ENCODE data around the gene PTPN9. TPM values are rescaled to one million over a fixed set of nuclear protein-coding genes. Genes with fewer than 3 reads are reported as not detected.

Gene PTPN9
- total and polyA plus RNA-seq, 2 of the 13 experiments (the other 11 are each of a cell fraction or from before 2014, with no cell fraction given): 16.6 to 19.9 TPM

GRCh38 chr15:75451202-75451673 lies 127.9 kb downstream of the PTPN9 start:
- peak overlapping the region; percentile 84 to 94 (median 88) for H3K4me3 ChIP-seq (replicated peaks in 1 of 3; ENCODE audit: insufficient read depth in 1 of 3, low read depth in 2 of 3, low read length in 3 of 3)
- H3K9me3 ChIP-seq (ENCODE audit: low read length): no peaks in the 10 kb centered on the region
- CTCF ChIA-PET (ENCODE audit: low intra/inter-chr PET ratio, low total read pairs): no interaction called here
- POLR2A ChIA-PET: interaction anchor here (0.6 to 7.8 kb wide), 12 partner anchors 10 to 1818 kb away, joined by 3 to 185 read pairs (median 6); partner anchors contain the start of genes IMP3, MAN2C1, NEIL1 and NPTN
- H3K79me2 ChIP-seq (ENCODE audit: insufficient read depth, low read length): peaks cover 50% of the 10 kb centered on the region
- 0% methylated on average over 26 of the region's 45 CpGs for WGBS (ENCODE audit: low lambda C conversion rate)
- intact Hi-C loops (cut with micrococcal nuclease; ENCODE audit: unreplicated experiment) (loop anchor here (1.0 to 5.0 kb wide), 3 partner anchors 84 to 408 kb away; partner anchors contain the start of genes MAN2C1 and SNUPN), in situ Hi-C loops (cut with HindIII; ENCODE audit: extremely low pct_ligation_motif_present, low pct_unique_long_range_greater_than_20kb) (loop anchor here (5.0 kb wide), 1 partner anchor 84 kb away; the partner anchor contains the start of gene MAN2C1)
- no peak for TF ChIP-seq LCORL (IDR thresholded peaks at IDR 0.05)
- no peak for TF ChIP-seq LCORL (CRISPR knock-in tag; IDR thresholded peaks at IDR 0.05)
- TF ChIP-seq ZNF740 (CRISPR knock-in tag; IDR thresholded peaks at IDR 0.05): peak; percentile 59; the same call in 1 of the 2 replicates
- 0 out of 2 replicates have a peak, but pooled peaks have one; percentile 42 for TF ChIP-seq CCDC6 (CRISPR knock-in tag; IDR thresholded peaks at IDR 0.05)
- no peak for TF ChIP-seq ETV5 (CRISPR knock-in tag; IDR thresholded peaks at IDR 0.05; ENCODE audit: borderline replicate concordance)
- no peak for TF ChIP-seq GATAD1 (CRISPR knock-in tag; IDR thresholded peaks at IDR 0.05)
- TF ChIP-seq PHF20 (CRISPR knock-in tag; IDR thresholded peaks at IDR 0.05): 0 out of 2 replicates have a peak, but pooled peaks have one; percentile 11
- TF ChIP-seq SSRP1 (CRISPR knock-in tag; IDR thresholded peaks at IDR 0.05): peak; percentile 95
- 0 out of 2 replicates have a peak, but pooled peaks have one; percentile 7 for TF ChIP-seq ZNF639 (CRISPR knock-in tag; conservative IDR thresholded peaks at IDR 0.05)
- TF ChIP-seq SAP130 (CRISPR knock-in tag; IDR thresholded peaks at IDR 0.05; ENCODE audit: low read depth): peak; percentile 0; the same call in 1 of the 2 replicates
- no peak for TF ChIP-seq GATA4 (IDR thresholded peaks at IDR 0.05; ENCODE audit: borderline replicate concordance, low read depth)
- TF ChIP-seq AGO2 (optimal IDR thresholded peaks at IDR 0.05; ENCODE audit: low read depth, low read length): peak; percentile 6
- peak; percentile 58; the same call in 1 of the 2 replicates for TF ChIP-seq RBFOX2 (IDR thresholded peaks at IDR 0.05; ENCODE audit: low read depth, low read length)
- peak; percentile 29 for TF ChIP-seq RBM39 (IDR thresholded peaks at IDR 0.05; ENCODE audit: low read depth, low read length, poor library complexity, severe bottlenecking)
- TF ChIP-seq ZMAT3 (CRISPR knock-in tag; conservative IDR thresholded peaks at IDR 0.05): 0 out of 2 replicates have a peak, but pooled peaks have one; percentile 37
- peak; percentile 38; the same call in 1 of the 2 replicates for TF ChIP-seq SIN3A (IDR thresholded peaks at IDR 0.05; ENCODE audit: borderline replicate concordance, low read depth, low read length)
- TF ChIP-seq ZNF746 (CRISPR knock-in tag; IDR thresholded peaks at IDR 0.05): 0 out of 2 replicates have a peak, but pooled peaks have one; percentile 32
- 0 out of 2 replicates have a peak, but pooled peaks have one; percentile 17 for TF ChIP-seq SP5 (CRISPR knock-in tag; IDR thresholded peaks at IDR 0.05; ENCODE audit: borderline replicate concordance, low read depth)
- TF ChIP-seq ZBTB20 (CRISPR knock-in tag; IDR thresholded peaks at IDR 0.05; ENCODE audit: borderline replicate concordance, low read depth): 0 out of 2 replicates have a peak, but pooled peaks have one; percentile 8
- TF ChIP-seq ZNF232 (CRISPR knock-in tag; IDR thresholded peaks at IDR 0.05; ENCODE audit: borderline replicate concordance): peak; percentile 22; the same call in 1 of the 2 replicates
- TF ChIP-seq ZNF224 (CRISPR knock-in tag; IDR thresholded peaks at IDR 0.05): no peak
- TF ChIP-seq PHF8 (CRISPR knock-in tag; IDR thresholded peaks at IDR 0.05): peak; percentile 39
- H3K27me3 ChIP-seq (ENCODE audit: control insufficient read depth in 1 of 2, insufficient read depth in 2 of 2, low read length in 2 of 2): no peaks in the 10 kb centered on the region; a peak in 1 of 5 replicates
- H4K20me1 ChIP-seq (ENCODE audit: insufficient read depth, low read length): peaks cover 35% of the 10 kb centered on the region
- peak overlapping the region; percentile 87 for H3K9ac ChIP-seq (ENCODE audit: insufficient read depth, low read depth, low read length)
- FAIRE-seq (no peak), DNase-seq (ENCODE audit: low spot score) (no peak), ATAC-seq (no peak)
- BruUV-seq (replicated peaks): no TSS peak
- H2AFZ ChIP-seq (ENCODE audit: low read length): no peak overlapping the region
- peak overlapping the region; percentile 91 for H3K27ac ChIP-seq (ENCODE audit: extremely low read length, insufficient read depth, low read length)
- H3K36me3 ChIP-seq (replicated peaks in 1 of 2; ENCODE audit: control insufficient read depth in 1 of 2, insufficient read depth in 2 of 2, low read length in 2 of 2): peaks cover 0 to 13% of the 10 kb centered on the region in 2 experiments; a peak in 3 of 5 replicates
- peaks cover 24% of the 10 kb centered on the region for H3K4me1 ChIP-seq (ENCODE audit: insufficient read depth, low read length)
- peak overlapping the region; percentile 57 for H3K4me2 ChIP-seq (ENCODE audit: low read depth, low read length)

Data from HepG2 (cell line).